Esophagus squamous epithelium (tissue), 4 donors: ENCODE results near the gene TPCN2.

Experiments
- CTCF ChIP-seq, 6 experiments: fragments of 450-650 bp in 4 of 6; fragments of 200-600 bp in 2 of 6; sonication (generic) in 2 of 6; IDR thresholded peaks; one replicate each; pipeline ENCODE4 v1.5.1; 2016 to 2019; ENCODE audit warnings: antibody characterized with exemption in 6 of 6, mild to moderate bottlenecking in 4 of 6, moderate library complexity in 4 of 6
- POLR2A ChIP-seq, 4 donors: fragments of 450-650 bp; IDR thresholded peaks; one replicate each; pipeline ENCODE4 v1.6.1; 2017; ENCODE audit warnings: antibody characterized with exemption in 4 of 4, mild to moderate bottlenecking in 4 of 4, moderate library complexity in 3 of 4

GRCh38 chr11:69060806-69061712 lies 12.3 kb downstream of the TPCN2 start:
- no peak for TF ChIP-seq CTCF (IDR thresholded peaks at IDR 0.05)
- no peak for TF ChIP-seq POLR2A (IDR thresholded peaks at IDR 0.05)
